Suppressor macrophage treated with lipopolysaccharide for 1 hour (primary cell): Measurements from ENCODE around the gene STK17A.

ENCODE experiments used
- DNase-seq, 3 donors: peaks; one replicate each; pipeline ENCODE4 v3.0.0-alpha.2; 2020 to 2022

STK17A gene

DNA sequence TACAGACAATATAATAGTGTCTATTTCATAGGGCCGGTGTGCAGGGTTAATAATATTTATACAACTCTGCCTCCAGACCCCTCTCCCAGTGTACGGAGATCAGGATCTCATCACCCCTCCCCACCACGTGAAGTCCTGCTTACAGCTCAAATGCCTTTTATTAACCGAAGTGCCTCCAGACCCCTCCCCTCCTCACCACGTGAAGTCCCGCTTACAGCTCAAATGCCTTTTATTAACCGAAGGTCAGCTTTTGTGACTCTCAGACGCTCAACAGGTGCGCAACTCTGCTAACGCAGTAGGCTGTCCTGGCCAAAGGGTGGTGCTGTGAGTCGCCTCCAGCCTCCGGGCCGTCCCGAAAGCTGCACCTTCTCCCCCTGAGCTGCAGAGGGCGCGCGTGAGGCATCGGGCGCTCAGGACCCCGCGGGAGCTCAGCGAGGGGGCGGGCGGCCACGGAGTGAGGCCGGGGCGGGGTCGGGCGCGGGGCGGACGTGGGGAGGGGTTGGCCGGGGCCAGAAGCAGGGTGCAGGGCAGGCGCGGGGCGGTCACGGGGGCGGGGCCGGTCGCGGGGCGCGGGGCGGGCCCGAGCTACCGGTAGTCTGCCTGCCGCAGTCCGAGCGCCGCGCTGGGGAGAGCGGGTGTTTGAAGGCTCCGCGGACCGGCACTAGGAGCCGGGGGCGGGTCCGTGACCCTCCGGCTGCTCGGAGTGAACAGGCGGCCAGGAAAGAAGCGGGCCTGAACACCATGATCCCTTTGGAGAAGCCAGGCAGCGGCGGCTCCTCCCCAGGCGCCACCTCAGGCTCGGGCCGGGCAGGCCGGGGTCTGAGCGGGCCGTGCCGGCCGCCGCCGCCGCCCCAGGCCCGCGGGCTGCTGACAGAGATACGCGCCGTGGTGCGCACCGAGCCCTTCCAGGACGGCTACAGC, at the start of gene STK17A:
STK17A (plus strand) TSS at position 606 of the 921 bp plus-strand sequence; CDS start at position 742, 136 bp downstream.
- peak; percentile 94 to 97 (median 96) for DNase-seq

DNA sequence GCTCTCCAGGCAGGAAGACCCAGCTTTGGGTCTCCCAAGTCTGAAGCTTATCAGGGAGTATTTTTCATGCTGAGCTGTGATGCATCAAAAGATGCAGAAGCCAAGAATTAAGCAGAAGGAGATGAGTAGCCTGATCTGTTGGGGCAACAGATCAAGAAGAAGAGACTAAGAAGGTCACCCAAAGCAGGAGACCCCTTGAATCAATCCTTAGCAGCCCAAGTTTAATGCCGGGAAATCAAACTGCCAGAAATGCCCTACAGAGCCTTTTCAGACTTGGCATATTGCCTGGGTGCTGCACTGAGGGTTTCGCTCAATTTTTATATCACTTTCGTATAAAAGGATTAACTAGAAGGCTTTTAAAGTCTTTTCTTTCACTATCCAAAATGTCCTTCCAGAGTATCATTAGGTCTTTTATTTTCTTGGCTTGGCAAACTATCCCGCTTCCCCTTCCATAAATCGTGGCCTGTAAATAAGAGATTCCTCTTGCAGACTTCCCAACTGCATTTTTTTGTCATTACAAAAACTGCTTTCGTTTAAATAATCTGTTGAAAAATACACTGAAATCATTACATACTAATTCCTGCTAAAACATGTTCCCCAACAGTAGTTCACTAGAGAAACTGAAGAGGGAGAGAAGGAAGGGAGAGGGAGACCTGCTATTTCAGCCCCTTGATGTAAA, 49.0 kb upstream of the STK17A start:
- no peak for DNase-seq

DNA sequence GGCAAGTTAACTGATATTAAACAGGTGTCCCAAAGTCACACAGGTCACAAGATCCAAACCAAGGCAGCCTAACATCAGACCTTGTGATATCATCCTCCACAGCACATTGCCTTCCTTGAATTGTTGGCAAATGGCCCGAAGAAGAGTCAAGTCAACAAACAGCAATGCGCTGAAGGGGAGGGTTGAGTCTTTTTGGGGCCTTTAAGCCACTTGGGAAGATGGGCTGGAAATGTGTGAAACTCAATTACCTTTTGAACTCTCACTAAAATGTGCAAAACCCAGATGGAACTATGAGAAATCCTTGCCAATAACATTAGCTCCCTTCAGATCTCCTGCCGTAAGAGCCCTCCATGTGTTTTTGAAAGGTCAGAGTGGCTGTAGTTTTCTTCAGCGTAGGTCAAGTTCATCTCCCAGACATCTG, 47.9 kb upstream of the STK17A start:
- no peak for DNase-seq

DNA sequence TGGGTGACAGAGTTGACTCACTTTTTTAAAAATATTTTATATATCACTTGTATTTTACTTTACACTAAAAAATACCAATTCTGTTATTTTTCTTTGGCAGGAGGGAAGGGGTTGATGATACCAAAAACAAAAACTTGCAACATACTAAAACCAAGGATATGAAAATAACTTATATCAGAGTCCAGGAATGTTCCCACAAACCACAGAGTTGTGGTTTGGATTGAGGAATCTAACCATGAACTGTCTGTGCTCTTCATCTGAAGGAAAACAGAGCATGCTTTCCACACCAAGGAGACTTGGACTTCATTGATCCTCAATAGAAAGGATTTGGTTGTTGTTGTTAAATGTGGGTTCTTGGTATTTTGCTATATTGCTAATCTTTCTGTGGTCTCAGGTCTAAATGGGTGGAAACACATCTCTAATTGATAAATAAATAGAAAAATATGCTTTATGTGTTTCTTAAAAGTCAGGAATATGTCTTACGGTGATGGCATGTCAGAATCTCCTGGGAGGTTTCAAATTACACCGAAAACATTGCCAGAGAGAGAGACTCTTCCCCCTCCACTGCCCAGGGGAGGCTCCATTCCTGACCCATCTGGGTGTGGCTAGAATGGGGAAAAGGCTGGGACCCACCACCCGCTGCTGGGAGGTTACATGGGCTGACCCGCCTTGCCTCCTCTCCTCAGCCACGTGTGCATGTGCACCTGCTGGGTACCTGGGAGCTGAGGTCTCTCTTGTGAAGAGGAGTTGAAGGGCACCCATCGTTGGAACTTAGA, 46.9 kb upstream of the STK17A start:
- DNase-seq, result no peak

DNA sequence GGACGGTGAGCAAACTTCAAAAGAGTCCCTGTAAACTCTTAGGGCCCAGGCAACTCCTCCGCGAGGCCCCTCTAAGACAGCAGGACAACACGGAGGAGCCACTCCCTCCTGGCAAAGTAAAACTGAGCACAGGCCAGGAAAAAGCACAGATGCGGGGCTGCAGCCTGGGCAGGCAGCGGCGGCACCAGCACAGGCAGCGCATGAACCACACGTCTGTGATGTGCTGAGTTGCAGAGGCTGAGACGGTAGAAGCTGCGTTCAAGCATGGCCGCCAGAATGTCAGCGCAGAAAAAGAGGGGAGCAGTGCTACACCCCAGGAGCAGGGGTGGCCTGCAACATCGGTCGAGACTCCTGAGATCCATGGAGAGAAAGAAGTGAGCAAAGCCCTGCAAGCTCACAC, 46.1 kb upstream of the STK17A start:
- no peak for DNase-seq

DNA sequence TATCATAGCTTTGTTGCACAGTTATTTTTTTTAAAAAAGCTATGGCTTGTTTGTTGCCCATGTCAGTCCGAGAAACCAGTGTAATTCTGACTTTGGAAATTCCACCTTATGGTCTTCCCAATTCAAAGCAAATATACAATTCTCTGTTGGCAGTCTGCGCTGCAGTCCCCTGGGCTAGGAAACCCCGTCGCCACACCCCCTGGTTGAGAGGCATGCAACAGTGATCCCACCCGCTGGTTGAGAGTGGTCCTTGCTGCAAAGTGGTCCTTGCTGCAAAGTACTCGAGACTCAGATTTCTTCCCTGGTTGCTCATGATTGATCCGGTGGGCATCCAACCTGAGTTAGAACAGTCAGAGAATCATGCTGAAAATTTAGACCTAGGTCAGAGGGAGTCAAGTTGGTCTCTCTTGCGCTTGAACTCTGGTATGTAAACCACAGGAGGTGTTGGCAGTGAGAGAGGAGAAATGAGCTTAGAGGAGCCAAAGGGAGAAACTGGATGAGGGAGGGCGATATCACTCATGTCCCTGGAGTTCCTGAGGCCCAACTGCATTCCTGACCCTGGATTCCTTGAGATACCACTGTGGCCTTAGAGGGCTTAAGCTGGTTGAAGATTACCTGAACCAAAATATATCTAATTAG, 45.0 kb upstream of the STK17A start:
- no peak for DNase-seq

DNA sequence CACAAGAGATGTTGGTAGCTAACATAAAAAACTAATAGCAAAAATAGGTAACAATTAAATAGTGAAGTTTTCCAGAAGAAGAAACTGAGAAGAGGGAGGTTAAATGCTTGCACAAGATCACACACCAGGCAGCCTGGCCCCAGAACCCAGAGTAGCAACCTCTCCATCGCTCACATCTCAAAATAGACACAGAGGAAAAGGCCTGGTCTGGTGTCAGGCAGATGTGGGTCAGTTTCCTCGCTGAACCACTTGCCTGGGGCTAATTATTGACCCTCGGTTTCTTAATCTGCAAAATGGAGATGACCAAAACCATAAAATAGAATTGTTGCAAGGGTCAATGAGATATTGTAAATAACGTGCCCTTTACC, 44.5 kb upstream of the STK17A start:
- DNase-seq, result no peak

DNA sequence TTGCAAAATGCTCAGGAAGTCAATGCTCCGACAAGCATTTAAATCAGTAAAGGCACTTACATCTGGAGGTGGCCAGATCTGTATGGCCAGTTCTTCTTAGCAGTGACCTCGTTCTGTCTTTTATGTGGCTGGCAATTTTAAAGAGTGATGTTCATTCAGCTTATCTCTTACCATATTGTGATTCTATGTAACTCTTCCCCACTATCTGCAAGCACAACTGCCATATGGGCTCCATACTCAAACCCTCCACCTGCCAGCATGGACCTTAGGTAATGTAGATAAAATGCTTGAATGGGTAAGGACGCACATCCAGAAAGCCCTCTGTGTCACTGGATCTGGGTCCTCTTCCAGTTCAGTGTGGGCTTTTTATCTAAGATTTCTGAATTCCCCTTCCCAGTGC, 42.4 kb upstream of the STK17A start:
- no peak for DNase-seq

DNA sequence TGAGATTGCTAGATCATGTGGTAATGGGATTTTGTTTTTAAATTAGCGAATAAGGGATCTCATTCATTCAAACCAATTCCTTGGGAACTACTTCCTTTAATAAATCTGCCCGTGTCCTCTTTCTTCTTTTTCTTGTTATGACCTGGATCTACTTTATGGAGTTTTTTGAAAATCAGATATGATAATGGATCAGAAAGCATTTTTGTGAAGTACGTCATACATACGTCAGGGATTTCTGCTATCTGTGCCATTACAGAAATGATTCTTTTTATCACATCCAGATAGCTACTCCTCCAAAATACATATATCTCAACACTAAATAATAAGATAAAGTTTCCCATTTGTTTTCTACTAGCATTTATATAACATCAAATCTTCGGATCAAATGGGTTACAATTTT, 40.2 kb upstream of the STK17A start:
- DNase-seq, result no peak

DNA sequence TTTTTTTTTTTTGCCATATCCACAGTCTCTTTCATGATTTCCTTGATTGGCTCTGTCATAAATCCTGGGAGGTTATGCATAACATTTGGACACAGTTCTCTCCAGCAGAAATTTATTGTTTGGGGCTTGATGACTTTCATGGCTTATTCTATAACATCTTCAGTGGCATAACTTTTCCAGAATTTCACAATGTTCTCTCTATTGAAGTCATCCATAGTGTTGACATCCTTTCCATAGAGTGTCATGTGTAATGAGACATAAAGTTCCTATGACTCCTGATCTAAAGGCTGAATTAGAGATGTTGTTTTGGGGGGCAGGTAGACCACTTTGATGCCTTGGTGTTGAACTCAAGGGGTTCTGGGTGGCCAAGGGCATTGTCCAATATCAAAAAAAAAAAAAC, 36.7 kb upstream of the STK17A start:
- peak; percentile 43 to 68 (median 66) for DNase-seq

DNA sequence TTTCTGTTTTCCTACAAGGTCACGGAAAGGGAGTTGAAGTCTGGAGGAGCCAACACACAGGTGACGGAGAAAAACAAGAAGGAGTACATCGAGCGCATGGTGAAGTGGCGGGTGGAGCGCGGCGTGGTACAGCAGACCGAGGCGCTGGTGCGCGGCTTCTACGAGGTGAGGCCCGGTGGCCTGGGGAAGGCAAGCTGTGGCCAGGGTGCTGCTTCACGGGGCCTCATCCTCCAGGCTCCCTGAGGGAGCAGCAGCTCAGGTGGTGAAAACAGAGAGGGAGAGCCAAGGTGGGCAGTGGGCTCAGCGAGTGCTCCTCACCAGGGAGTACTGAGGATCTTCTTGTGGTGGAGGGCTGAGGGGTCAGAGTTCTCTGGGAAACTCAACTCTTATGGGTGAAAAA, 32.5 kb upstream of the STK17A start:
- no peak for DNase-seq

DNA sequence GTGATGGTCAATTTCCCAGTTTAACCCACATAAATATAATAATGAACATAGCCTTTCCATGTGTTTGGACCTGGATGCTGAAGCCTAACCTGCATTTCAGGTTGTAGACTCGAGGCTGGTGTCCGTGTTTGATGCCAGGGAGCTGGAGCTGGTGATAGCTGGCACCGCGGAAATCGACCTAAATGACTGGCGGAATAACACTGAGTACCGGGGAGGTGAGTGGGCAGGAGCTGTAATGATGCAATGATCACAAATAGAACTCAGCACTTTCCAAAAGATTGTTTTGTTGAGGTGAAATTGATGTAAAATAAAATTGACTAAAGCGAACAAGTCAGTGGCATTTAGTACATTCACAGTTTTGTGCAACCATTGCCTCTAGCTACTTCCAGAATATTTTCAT, 30.8 kb upstream of the STK17A start:
- no peak for DNase-seq

DNA sequence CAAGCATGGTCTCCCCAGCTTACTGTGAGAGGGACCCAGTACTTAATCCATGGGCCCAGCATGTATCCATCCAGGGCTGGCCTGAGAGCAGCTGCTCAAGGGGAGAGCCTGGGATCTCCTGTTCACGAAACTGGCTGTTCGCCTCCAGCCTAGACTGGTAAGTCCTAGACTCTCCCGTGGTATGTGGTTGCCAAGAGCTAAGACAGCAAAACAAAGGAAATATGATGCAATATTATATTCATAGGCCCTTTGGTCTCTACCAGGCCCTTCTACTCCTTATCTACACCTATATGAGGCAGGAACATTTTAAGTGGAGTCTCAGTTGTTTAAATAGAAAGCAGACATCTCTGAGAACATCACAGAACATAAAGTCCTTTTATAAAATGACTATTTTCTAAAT, 28.9 kb upstream of the STK17A start:
- peak in 1 of 3 donors; percentile 16 for DNase-seq

DNA sequence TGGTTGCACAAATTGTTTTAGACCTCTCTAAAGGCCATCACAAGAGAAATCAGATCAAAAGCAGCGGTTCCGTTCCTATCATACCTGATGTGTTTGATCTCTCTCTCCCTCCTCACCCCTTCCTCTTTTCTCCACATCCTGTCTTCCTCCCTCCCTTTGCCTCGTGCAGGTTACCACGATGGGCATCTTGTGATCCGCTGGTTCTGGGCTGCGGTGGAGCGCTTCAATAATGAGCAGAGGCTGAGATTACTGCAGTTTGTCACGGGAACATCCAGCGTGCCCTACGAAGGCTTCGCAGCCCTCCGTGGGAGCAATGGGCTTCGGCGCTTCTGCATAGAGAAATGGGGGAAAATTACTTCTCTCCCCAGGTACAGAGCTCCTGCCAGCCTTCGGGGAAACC, 28.5 kb upstream of the STK17A start:
- no peak for DNase-seq

DNA sequence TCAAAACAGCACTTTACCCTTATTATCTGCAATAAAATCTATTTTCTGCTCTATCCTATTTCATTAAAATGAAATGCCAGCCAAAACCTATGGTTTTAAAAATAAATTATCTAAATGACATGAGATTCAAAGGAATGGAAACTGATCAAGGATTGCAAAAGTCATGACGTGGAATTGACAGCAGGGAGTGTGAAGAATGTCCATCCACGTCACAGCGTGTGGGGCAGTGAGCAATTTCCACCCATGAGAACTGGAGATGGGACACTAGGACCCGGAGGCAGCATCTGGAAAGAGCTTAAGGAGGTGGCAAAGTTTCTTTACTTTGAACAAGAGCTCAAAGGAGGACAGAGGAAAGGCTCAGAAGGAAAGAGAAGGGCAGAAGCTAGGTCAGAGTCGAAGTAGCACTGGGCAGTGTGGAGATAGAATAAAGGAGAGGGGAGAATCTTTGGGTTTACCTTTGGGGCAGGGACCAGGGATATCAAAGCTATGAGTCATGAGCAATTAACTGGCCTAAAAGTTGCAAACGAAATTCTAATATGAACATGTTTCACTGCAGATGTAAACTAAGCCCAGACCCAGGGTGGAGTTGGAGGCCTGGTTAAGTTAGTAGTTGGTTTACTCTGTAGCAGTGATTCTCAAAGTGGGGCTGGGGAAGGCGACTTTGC, 24.9 kb upstream of the STK17A start:
- no peak for DNase-seq

DNA sequence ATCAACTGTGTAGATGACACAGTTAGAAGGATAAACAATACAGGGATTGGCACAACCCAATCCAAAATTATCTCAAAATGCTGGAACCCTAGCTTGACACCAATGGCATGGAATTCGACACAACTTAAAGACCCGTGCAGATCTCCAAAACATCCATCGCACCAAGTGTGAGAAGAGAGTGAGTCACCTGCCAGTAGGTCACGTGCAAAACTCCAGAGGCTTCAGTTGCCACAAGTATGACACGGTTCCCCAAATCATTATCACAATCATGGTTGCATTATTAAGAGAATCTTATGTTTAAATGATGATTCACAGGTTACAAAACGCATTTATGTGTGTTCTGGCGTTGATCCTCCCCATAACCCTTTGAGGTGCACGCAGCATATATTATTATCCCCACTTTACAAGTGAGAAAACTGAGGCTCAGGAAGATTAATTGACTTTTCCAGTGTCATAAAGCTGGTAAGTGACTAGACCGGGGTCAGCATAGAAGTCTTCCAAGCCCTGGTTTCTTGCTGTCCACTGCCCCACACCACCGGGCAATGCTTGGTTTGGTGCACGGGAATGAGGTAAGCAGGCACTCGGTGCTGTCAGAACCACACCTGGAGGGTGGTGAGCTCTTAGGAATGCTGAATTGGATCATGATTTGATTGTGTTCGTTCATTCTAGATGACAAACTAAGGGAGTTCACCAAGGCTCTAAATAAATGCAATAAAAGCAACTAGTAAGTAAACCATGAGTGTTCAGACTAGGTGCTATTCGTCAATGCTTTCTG, 23.6 kb upstream of the STK17A start:
- peak in 2 of 3 donors; percentile 27 to 33 for DNase-seq

DNA sequence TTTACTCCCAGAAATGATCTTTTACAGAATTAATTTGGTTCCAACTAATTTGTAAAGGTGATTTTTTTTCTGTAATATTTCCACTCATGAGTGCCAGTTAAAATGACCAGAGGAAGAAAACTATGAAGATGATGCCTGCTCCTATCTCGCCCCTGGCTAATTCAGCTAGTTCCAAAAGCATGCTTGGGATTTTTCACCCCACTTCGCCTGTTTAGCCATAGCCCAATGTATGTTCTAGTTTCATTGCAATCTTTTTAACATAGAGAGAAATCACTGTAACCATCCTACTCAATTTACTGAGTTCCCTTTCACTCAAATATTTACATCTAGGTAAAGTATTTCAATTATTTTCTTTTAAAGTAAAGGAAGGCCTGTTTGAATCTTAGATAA, 23.0 kb upstream of the STK17A start:
- DNase-seq, result no peak

DNA sequence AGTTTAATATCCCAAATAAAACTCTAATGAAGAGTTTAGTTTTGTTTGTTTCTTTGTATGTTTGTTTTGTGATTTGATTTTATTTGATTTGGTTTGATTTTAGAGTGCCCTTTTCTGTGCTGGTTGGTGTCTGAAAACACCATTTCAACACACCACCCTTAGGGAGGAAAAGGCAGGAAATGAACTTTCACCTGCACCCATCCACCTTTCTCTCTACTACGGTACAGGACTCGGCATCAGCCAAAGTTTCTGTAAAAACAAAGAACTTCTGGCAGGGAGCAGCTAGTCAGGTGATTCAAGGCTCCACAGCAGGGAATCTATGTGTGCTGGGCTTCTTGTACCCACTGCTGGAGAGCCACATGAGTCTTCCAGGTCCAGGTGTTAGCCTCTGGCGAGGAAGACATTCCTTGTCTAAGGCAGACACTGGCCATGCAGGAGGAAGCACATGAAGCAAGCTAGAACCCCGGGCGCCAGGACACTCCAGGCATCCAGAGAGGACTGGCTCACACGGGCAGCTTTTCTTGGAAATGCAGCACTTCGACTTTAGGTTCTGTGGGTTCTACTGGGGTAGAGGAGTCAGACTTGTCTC, 22.1 kb upstream of the STK17A start:
- no peak for DNase-seq

DNA sequence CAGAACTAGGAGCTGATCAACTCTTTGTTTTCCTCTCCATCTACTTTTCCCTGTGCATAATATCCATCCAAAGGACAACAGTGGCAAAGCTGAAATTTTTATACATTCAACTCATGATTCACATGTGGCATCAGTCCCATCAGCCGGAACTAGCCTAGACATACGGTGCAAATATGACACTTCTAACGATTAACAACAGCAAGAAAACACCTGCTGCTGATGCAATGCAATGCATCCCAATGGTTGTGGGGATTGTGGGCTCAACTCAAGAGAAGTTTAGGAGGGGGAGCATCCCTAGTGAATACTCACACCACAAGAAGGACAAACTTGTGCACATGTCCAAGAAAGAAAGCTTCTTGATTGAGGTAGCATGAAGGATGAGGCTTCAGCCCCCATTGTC, 20.5 kb upstream of the STK17A start:
- DNase-seq, result no peak

DNA sequence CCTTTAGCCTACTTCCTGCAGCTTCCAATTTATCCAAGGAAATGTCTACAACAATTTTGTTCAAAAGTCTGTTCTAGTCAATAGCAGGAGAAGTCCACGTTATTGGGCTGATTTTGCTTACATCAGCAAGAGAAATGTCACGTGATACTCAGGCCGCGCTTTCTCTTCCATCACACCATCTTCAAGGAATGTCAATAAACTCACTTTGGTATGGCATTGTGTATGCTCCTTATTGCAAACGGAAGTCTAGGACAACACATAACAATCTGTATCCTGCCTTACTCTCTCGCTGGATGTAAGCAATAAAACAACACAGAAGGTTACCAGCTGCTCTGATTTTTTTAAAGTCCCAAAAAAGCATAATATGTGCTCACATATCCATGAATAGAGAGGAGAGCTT, 17.1 kb upstream of the STK17A start:
- DNase-seq, result no peak

DNA sequence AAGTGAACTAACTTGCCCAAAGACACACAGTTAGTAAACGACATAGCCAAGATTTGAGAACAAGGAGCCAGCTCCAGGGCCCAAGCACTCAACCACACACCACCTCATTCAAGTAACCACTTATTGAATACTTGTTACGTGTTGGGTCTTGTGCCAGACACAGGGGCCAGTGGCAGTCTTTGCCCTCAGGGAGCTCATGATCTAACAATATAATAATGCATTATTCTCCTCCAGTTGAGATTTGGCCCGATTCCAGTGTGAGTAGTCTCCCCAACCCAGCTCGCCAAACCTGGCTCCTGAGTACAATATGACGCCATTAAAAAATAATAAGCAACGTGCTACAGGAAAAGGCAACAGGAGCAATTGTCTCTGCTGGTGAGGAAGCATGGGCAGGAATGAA, 14.4 kb upstream of the STK17A start:
- DNase-seq, result no peak
